Activated T-cell treated with anti-CD3 and anti-CD28 coated beads, Interleukin-2, amount 50 U/mL, for 72 hours (primary cell): ENCODE results near the gene B3GNT2. TPM values are rescaled to one million over a fixed set of nuclear protein-coding genes. Genes with fewer than 3 reads are reported as not detected.
"Not testable (repeated sequence)": the region's sequence is repeated elsewhere in the genome, so short reads cannot be mapped to it uniquely, and the experiment has no call there.

Source experiments
- ATAC-seq, 2 donors: fragments of 150-1000 bp; cut with Tn5 transposase; replicated peaks in 1 of 2; 2 replicates each; pipeline ENCODE4 v1.10.0; 2021; ENCODE audit warnings: moderate library complexity in 2 of 2, mild to moderate bottlenecking in 1 of 2
- DNase-seq, 2 donors: peaks; one replicate each; pipeline ENCODE4 v3.0.0; 2021 to 2022; ENCODE audit warnings: mixed read lengths in 1 of 2
- H3K27ac Mint-ChIP-seq: one replicate; pipeline ENCODE4 v1.8.0; 2022; ENCODE audit warnings: mild to moderate bottlenecking, moderate library complexity, mixed read lengths
- H3K27me3 Mint-ChIP-seq: one replicate; pipeline ENCODE4 v1.8.0; 2022; ENCODE audit warnings: low read depth, mixed read lengths
- H3K36me3 Mint-ChIP-seq, 2 donors: one replicate each; pipeline ENCODE4 v1.8.0; 2022; ENCODE audit warnings: mixed read lengths in 2 of 2, mild to moderate bottlenecking in 1 of 2; ENCODE audit not compliant: insufficient read depth in 2 of 2
- H3K4me1 Mint-ChIP-seq: one replicate; pipeline ENCODE4 v1.8.0; 2022; ENCODE audit warnings: low read depth, mixed read lengths
- H3K4me3 Mint-ChIP-seq, 2 donors: one replicate each; pipeline ENCODE4 v1.8.0; 2022; ENCODE audit warnings: mild to moderate bottlenecking in 2 of 2, mixed read lengths in 2 of 2, moderate library complexity in 2 of 2
- H3K9me3 Mint-ChIP-seq, 2 donors: one replicate each; pipeline ENCODE4 v1.8.0; 2022; ENCODE audit warnings: mixed read lengths in 2 of 2
- total RNA-seq, 2 donors: library from RNA; stranded (reverse); gene quantifications; one replicate each; pipeline ENCODE4 v1.2.3, GENCODE V29; 2022

The B3GNT2 gene, protein sequence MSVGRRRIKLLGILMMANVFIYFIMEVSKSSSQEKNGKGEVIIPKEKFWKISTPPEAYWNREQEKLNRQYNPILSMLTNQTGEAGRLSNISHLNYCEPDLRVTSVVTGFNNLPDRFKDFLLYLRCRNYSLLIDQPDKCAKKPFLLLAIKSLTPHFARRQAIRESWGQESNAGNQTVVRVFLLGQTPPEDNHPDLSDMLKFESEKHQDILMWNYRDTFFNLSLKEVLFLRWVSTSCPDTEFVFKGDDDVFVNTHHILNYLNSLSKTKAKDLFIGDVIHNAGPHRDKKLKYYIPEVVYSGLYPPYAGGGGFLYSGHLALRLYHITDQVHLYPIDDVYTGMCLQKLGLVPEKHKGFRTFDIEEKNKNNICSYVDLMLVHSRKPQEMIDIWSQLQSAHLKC
- 10 to 100 TPM; 46.2 to 47.2 TPM for total RNA-seq

- Mint-ChIP-seq H3K4me3 (peak within 1 kb of the TSS; percentile 89 to 94), H3K27ac (no peak within 1 kb of the TSS), H3K9me3 (no peaks in the 10 kb centered on the region), H3K36me3 (peaks cover 4 to 13% of the 10 kb centered on the region in 2 donors), H3K4me1 (peaks cover 26% of the 10 kb centered on the region), H3K27me3 (no peaks in the 10 kb centered on the region)
- ATAC-seq (peak; percentile 66 to 71), DNase-seq (peak; percentile 86 to 89)
These were observed at the start of gene B3GNT2 for GRCh38 chr2:62195421-62196277. Gene B3GNT2, plus strand, starts transcription at chr2:62196115. Its CDS starts 26,106 bp downstream, at chr2:62222221.

DNA sequence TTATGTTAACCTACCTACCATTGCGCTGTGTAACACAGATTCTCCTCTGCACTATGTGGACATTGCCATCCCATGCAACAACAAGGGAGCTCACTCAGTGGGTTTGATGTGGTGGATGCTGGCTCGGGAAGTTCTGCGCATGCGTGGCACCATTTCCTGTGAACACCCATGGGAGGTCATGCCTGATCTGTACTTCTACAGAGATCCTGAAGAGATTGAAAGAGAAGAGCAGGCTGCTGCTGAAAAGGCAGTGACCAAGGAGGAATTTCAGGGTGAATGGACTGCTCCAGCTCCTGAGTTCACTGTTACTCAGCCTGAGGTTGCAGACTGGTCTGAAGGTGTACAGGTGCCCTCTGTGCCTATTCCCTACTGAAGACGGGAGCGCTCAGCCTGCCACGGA lies 49.1 kb upstream of the B3GNT2 start:
- not testable (repeated sequence) for H3K4me1 Mint-ChIP-seq, H3K4me3 Mint-ChIP-seq, H3K36me3 Mint-ChIP-seq, H3K27ac Mint-ChIP-seq, H3K27me3 Mint-ChIP-seq, H3K9me3 Mint-ChIP-seq, ATAC-seq
- DNase-seq: peak in 1 of 2 donors; percentile 10

DNA sequence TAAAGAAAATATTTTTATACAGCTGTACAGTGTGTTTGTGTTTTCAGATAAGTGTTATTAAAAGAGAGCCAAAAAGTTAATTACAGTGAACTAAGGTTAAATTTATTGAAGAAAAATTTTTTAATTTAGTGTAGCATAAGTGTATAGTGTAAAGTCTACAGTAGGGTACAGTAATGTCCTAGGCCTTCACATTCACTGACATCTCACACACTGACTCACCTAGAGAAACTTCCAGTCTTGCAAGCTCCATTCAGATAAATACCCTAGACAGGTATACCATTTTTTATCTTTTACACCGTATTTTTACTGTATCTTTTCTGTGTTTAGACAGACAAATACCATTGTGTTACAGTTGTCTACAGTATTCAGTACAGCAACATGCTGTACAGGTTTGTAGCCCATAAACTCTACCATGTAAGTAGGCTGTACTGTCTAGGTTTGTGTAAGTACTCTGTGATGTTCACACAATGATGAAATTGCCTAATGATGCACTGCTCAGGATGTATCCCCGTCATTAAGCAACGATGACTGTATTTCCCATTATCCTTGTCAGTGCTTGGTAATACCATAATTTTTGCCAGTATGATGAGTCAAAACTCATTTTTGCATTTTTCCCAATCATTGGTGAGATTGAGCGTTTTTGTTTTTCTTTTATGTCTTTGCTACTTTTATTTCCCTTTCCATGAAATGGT lies 48.2 kb upstream of the B3GNT2 start:
- ATAC-seq (no peak), DNase-seq (no peak)
- Mint-ChIP-seq H3K36me3 (peaks cover 2% of the 10 kb centered on the region in 2 donors), H3K27me3 (no peaks in the 10 kb centered on the region), H3K4me3 (no peak overlapping the region), H3K4me1 (peaks cover 5% of the 10 kb centered on the region), H3K27ac (no peak overlapping the region), H3K9me3 (no peaks in the 10 kb centered on the region)

DNA sequence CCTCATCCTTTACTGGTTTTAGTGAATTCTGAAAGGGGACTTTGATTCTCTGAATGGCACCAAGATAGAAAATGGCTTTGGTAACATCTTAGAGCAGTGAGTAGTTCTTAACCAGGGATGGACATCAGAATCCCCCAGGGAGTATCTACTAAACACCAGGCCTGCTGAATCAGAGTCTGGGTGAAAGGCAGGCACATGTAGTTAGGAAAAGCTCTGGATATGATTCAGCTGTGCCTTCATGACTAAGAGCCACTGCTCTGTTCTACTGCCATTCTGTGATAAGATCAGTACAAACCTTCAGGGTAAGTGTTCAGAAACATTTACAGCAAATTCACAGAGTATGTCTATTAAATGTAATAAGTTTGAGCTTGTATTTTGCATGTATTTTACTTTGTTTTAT lies 46.2 kb upstream of the B3GNT2 start:
- peaks cover 2% of the 10 kb centered on the region in 2 donors for H3K36me3 Mint-ChIP-seq
- H3K4me1 Mint-ChIP-seq: peaks cover 5% of the 10 kb centered on the region
- no peaks in the 10 kb centered on the region for H3K9me3 Mint-ChIP-seq
- H3K27ac Mint-ChIP-seq: no peak overlapping the region
- H3K27me3 Mint-ChIP-seq: no peaks in the 10 kb centered on the region
- no peak overlapping the region for H3K4me3 Mint-ChIP-seq
- no peak for DNase-seq
- ATAC-seq: peak; percentile 59 to 89

GRCh38 chr2:62150597-62151305 lies 45.2 kb upstream of the B3GNT2 start:
- DNase-seq: no peak
- Mint-ChIP-seq H3K9me3 (peaks cover 0 to 2% of the 10 kb centered on the region in 2 donors), H3K27ac (no peak overlapping the region), H3K27me3 (no peaks in the 10 kb centered on the region), H3K4me1 (no peaks in the 10 kb centered on the region), H3K36me3 (peaks cover 0 to 2% of the 10 kb centered on the region in 2 donors), H3K4me3 (no peak overlapping the region)
- ATAC-seq: no peak

DNA sequence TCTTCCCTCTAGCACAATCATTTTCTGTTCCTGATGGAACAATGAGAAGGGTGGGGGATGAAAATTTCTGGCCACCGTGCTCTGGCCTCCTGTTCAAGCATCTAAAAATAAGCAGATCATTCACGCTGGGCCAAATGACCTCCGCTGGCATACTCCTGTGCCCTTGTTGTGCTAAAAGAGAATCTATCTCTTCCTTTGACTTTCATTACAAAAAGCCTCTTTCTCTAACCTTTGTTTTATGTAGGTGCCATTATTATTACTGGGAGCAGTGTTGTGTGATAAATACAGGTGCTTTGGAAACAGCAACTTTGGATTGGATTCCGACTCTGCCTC lies 44.6 kb upstream of the B3GNT2 start:
- DNase-seq (no peak), ATAC-seq (no peak)
- Mint-ChIP-seq H3K36me3 (peaks cover 0 to 2% of the 10 kb centered on the region in 2 donors), H3K4me3 (no peak overlapping the region), H3K27ac (no peak overlapping the region), H3K27me3 (no peaks in the 10 kb centered on the region), H3K9me3 (peaks cover 0 to 2% of the 10 kb centered on the region in 2 donors), H3K4me1 (no peaks in the 10 kb centered on the region)

DNA sequence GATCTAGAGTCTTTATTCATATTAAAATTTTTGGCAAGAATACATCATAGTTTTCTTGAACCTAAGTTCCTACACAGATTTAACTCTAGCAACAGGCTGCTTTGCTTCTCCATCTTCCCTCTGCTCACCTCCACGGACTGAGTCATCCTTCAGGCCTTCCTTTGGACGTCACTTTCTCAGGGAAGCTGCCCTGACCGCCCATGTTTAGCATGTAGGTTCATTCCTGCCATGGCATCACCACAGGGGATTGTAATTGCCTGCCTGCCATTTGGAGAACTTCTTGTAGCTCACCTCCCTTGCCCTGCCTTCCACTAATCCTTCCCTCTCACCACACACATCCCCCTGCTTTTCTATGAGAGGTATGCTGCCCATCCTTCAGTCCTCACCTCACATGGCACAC lies 43.9 kb upstream of the B3GNT2 start:
- H3K36me3 Mint-ChIP-seq: no peaks in the 10 kb centered on the region
- DNase-seq (no peak), ATAC-seq (no peak)
- H3K27ac Mint-ChIP-seq: peak overlapping the region; percentile 59
- peaks cover 0 to 2% of the 10 kb centered on the region in 2 donors for H3K9me3 Mint-ChIP-seq
- no peaks in the 10 kb centered on the region for H3K27me3 Mint-ChIP-seq
- no peak overlapping the region for H3K4me3 Mint-ChIP-seq
- no peaks in the 10 kb centered on the region for H3K4me1 Mint-ChIP-seq

DNA sequence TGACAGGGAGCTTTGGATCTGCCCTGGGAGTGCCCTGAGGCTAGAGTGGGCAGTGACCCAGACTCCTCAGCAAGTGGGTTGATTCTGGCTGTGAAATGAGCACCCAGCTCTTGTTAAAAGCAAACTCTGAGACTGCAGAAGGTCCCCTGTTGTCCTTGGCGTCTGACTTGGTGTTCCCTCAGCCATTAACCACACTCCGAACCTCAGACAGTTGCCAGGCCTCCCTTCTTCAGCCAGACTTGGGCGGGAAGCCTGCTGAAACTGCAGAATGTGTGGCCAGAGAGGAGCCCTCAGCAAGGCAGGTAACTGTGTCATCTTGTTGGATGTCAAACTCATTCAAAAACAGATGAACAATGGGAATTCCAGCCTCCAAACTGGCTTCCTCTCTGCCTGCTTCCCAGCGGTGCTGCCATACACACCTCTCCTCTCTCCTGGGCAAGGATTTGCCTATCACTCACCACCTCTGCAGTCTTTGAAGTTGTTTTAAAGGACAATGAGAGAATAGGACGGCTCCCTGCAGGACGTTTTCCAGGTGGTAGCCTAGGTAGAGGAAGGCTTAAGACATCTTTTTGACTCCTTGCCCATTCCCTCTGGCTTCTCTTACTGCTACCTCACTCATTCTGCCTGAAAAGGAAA lies 38.9 kb upstream of the B3GNT2 start:
- H3K4me3 Mint-ChIP-seq: no peak overlapping the region
- H3K9me3 Mint-ChIP-seq: peaks cover 0 to 2% of the 10 kb centered on the region in 2 donors
- H3K27ac Mint-ChIP-seq: no peak overlapping the region
- peaks cover 5% of the 10 kb centered on the region for H3K4me1 Mint-ChIP-seq
- DNase-seq (no peak), ATAC-seq (no peak)
- H3K36me3 Mint-ChIP-seq: no peaks in the 10 kb centered on the region
- no peaks in the 10 kb centered on the region for H3K27me3 Mint-ChIP-seq

DNA sequence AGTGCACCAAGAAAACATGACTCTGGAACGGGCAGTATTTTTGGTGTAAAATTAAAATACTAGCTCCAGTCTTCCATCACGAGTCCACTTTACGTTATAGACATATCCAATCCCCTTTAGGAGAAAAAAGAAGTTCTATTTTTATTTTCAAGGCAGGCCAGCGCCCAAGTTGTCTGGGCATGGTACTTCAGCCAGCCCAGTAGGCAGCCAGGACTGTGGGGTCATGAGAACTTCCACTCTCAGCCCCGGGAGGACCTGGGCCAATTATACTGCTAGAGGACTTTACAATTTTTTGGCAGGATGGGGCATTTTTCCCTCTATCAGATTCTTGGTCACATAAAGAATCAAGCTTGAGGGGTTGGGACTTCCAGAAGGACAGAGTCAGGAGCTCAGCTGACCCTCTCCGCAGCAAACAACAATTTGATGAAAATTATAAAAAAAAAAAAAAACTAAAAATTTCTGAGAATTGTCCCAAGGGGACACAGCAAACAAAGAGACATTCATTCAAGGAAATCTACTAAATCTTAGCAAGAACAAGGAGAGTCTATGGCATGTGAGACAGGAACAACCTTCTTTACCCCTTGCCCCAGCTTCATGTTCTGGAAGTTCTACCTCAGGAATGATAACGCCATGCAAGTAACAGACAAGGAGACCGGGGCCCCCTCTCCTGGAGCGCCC lies 37.3 kb upstream of the B3GNT2 start:
- Mint-ChIP-seq H3K9me3 (peaks cover 0 to 2% of the 10 kb centered on the region in 2 donors), H3K36me3 (no peaks in the 10 kb centered on the region), H3K27me3 (no peaks in the 10 kb centered on the region), H3K4me1 (peaks cover 5% of the 10 kb centered on the region), H3K4me3 (no peak overlapping the region), H3K27ac (no peak overlapping the region)
- ATAC-seq (no peak), DNase-seq (no peak)

DNA sequence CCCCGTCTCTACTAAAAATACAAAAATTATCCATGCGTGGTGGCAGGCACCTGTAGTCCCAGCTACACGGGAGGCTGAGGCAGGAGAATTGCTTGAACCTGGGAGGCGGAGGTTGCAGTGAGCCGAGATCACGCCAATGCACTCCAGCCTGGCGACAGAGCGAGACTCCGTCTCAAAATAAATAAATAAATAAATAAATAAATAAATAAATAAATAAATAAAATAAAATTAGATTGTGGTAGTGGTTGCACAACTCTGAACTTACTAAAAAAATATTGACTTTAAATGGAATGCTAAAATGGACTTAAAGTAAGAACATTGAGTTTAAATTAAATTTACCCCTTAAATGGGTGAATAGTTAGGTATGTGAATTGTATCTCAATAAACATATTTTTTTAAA lies 35.2 kb upstream of the B3GNT2 start:
- ATAC-seq, H3K4me3 Mint-ChIP-seq, H3K27me3 Mint-ChIP-seq, H3K36me3 Mint-ChIP-seq, H3K27ac Mint-ChIP-seq, DNase-seq, H3K4me1 Mint-ChIP-seq, H3K9me3 Mint-ChIP-seq: not testable (repeated sequence)

GRCh38 chr2:62163106-62163831 lies 32.6 kb upstream of the B3GNT2 start:
- DNase-seq (no peak), ATAC-seq (no peak)
- H3K4me3 Mint-ChIP-seq: no peak overlapping the region
- no peaks in the 10 kb centered on the region for H3K27me3 Mint-ChIP-seq
- H3K9me3 Mint-ChIP-seq: no peaks in the 10 kb centered on the region
- no peaks in the 10 kb centered on the region for H3K36me3 Mint-ChIP-seq
- H3K27ac Mint-ChIP-seq: no peak overlapping the region
- H3K4me1 Mint-ChIP-seq: peaks cover 5% of the 10 kb centered on the region
